IMR-90 (cell line): ENCODE measurements around the gene RAB3IL1. TPM values are rescaled to one million over a fixed set of nuclear protein-coding genes. Genes with fewer than 3 reads are reported as not detected.
A peak's percentile ranks its signal among the peaks of the same experiment; 100 is the strongest.

ENCODE experiments used
- ATAC-seq: fragments of 200-7000 bp; cut with Tn5 transposase; 2 replicates; pipeline ENCODE4 v1.9.1; 2020; ENCODE audit warnings: low read depth, mild to moderate bottlenecking, moderate library complexity
- BruUV-seq: library from RNA; stranded (reverse); fragments of 400-500 nt; replicated peaks from 2 replicates; lab custom pipeline; 2021; lab: Mats Ljungman, UMichigan
- CTCF ChIA-PET: fragments of 300-600 bp; formaldehyde crosslinking; extraction: SDS; loops from one replicate; lab custom pipeline; 2021; ENCODE audit warnings: antibody characterized with exemption; lab: Yijun Ruan, JAX
- POLR2A ChIA-PET: fragments of 300-600 bp; sonication (Branson Sonifier 250); formaldehyde crosslinking; loops from one replicate; lab custom pipeline; 2022; ENCODE audit warnings: antibody characterized with exemption; ENCODE audit not compliant: unreplicated experiment; lab: Charles Lee
- DNase-seq: peaks from one replicate; pipeline ENCODE4 v3.0.0; 2013
- H2AFZ ChIP-seq: replicated peaks from 2 replicates; pipeline ENCODE3; 2013; ENCODE audit warnings: low read length, mild to moderate bottlenecking; ENCODE audit not compliant: poor library complexity
- H2AK5ac ChIP-seq: 2 replicates; pipeline ENCODE4 v1.6.1; 2013; ENCODE audit warnings: low read depth, low read length, inconsistent platforms
- H2AK9ac ChIP-seq: replicated peaks from 2 replicates; pipeline ENCODE3; 2013; ENCODE audit warnings: mild to moderate bottlenecking, low read depth, low read length, moderate library complexity; ENCODE audit not compliant: poor library complexity
- H2BK120ac ChIP-seq: 2 replicates; pipeline ENCODE4 v1.6.1; 2013; ENCODE audit warnings: low read depth, low read length, inconsistent platforms
- H2BK15ac ChIP-seq: 3 replicates; pipeline ENCODE4 v1.6.1; 2013; ENCODE audit warnings: low read depth, low read length, inconsistent platforms
- H2BK20ac ChIP-seq: 2 replicates; pipeline ENCODE4 v1.6.1; 2013; ENCODE audit warnings: low read depth, mild to moderate bottlenecking, inconsistent platforms, low read length, moderate library complexity
- H2BK5ac ChIP-seq: 2 replicates; pipeline ENCODE4 v1.6.1; 2013; ENCODE audit warnings: mild to moderate bottlenecking, low read depth, low read length, inconsistent platforms; ENCODE audit not compliant: poor library complexity, severe bottlenecking
- H3K14ac ChIP-seq: replicated peaks from 2 replicates; pipeline ENCODE4 v1.6.1; 2013; ENCODE audit warnings: low read depth, low read length, inconsistent platforms
- H3K18ac ChIP-seq: 2 replicates; pipeline ENCODE4 v1.6.1; 2013; ENCODE audit warnings: low read depth, low read length, control low read depth
- H3K23ac ChIP-seq: 2 replicates; pipeline ENCODE4 v1.6.1; 2013; ENCODE audit warnings: low read depth, low read length, inconsistent platforms
- H3K27ac ChIP-seq: 2 replicates; pipeline ENCODE4 v1.5.1; 2013; ENCODE audit warnings: mild to moderate bottlenecking, control low read depth, low read length; ENCODE audit not compliant: insufficient read depth
- H3K27me3 ChIP-seq: 2 replicates; pipeline ENCODE4 v1.6.1; 2013; ENCODE audit warnings: low read length; ENCODE audit not compliant: control insufficient read depth, insufficient read depth
- H3K36me3 ChIP-seq: 2 replicates; pipeline ENCODE4 v1.6.1; 2013; ENCODE audit warnings: low read length, mixed read lengths; ENCODE audit not compliant: control insufficient read depth, insufficient read depth
- H3K4ac ChIP-seq: 2 replicates; pipeline ENCODE4 v1.6.1; 2013; ENCODE audit warnings: low read depth, low read length, inconsistent platforms
- H3K4me1 ChIP-seq: 2 replicates; pipeline ENCODE4 v1.6.1; 2013; ENCODE audit warnings: low read length, mixed read lengths; ENCODE audit not compliant: control insufficient read depth, insufficient read depth
- H3K4me2 ChIP-seq: 2 replicates; pipeline ENCODE4 v1.6.1; 2013; ENCODE audit warnings: low read depth, mild to moderate bottlenecking, control low read depth, low read length, moderate library complexity
- H3K4me3 ChIP-seq: 2 replicates; pipeline ENCODE4 v1.5.1; 2013; ENCODE audit warnings: low read depth, mild to moderate bottlenecking, control low read depth, low read length, moderate library complexity; ENCODE audit not compliant: insufficient read depth
- H3K56ac ChIP-seq: 2 replicates; pipeline ENCODE4 v1.6.1; 2013; ENCODE audit warnings: low read length, inconsistent platforms; ENCODE audit not compliant: insufficient read depth; ENCODE audit errors: extremely low read depth
- H3K79me1 ChIP-seq, 2 experiments: 2 replicates each; pipeline ENCODE4 v1.6.1; 2013; ENCODE audit warnings: low read length in 2 of 2, inconsistent platforms in 1 of 2, low read depth in 1 of 2
- H3K9ac ChIP-seq: 2 replicates; pipeline ENCODE4 v1.6.1; 2013; ENCODE audit warnings: low read depth, low read length, control low read depth
- H3K9me1 ChIP-seq: 2 replicates; pipeline ENCODE4 v1.6.1; 2013; ENCODE audit warnings: low read length, inconsistent platforms; ENCODE audit not compliant: insufficient read depth
- H3K9me3 ChIP-seq: 2 replicates; pipeline ENCODE4 v1.6.1; 2013; ENCODE audit warnings: low read length; ENCODE audit not compliant: control insufficient read depth, insufficient read depth
- H4K20me1 ChIP-seq: 2 replicates; pipeline ENCODE4 v1.6.1; 2013; ENCODE audit warnings: low read length, inconsistent platforms; ENCODE audit not compliant: insufficient read depth
- H4K5ac ChIP-seq: 2 replicates; pipeline ENCODE4 v1.6.1; 2013; ENCODE audit warnings: mild to moderate bottlenecking, low read depth, low read length, control low read depth
- H4K8ac ChIP-seq, 2 experiments: 2 replicates each; pipeline ENCODE4 v1.6.1; 2013; ENCODE audit warnings: low read depth in 2 of 2, low read length in 2 of 2, control low read depth in 1 of 2, inconsistent platforms in 1 of 2
- H4K91ac ChIP-seq: 2 replicates; pipeline ENCODE4 v1.6.1; 2013; ENCODE audit warnings: low read depth, low read length, inconsistent platforms; ENCODE audit not compliant: insufficient read depth
- CHD1 ChIP-seq: IDR thresholded peaks from 2 replicates; pipeline ENCODE4 v1.6.1; 2012; ENCODE audit warnings: low read depth, low read length, improper control_type of control experiment
- CTCF ChIP-seq: conservative IDR thresholded peaks from 2 replicates; pipeline ENCODE4 v1.5.1; 2012; ENCODE audit warnings: mild to moderate bottlenecking, low read depth, low read length, improper control_type of control experiment
- NFE2L2 ChIP-seq: fragments of 150-350 bp; IDR thresholded peaks from 2 replicates; pipeline ENCODE4 v1.6.1; 2016; ENCODE audit warnings: low read depth, mild to moderate bottlenecking, low read length
- WGBS, 2 experiments: methylation state at CpG; one replicate each; pipeline versions ENCODE4 v1.1.5 to v1.1.7; 2013; ENCODE audit warnings: missing lambda C conversion rate in 2 of 2; ENCODE audit not compliant: insufficient read length in 1 of 2; ENCODE audit errors: extremely low coverage in 2 of 2; 5-methylcytosine and 5-hydroxymethylcytosine counted together
- dilution Hi-C: fragments of 300-500 bp; cut with HindIII; formaldehyde crosslinking; loops from one replicate; pipeline ENCODE4 v1.14.3; 2018; ENCODE audit warnings: low sequenced_read_pairs; ENCODE audit not compliant: unreplicated experiment
- in situ Hi-C: fragments of 300-500 bp; cut with MboI; formaldehyde crosslinking; loops from 3 replicates; pipeline ENCODE4 v1.14.3; 2019; ENCODE audit warnings: low sequenced_read_pairs, inconsistent platforms, mixed read lengths
- intact Hi-C: fragments of 100-400 bp; cut with micrococcal nuclease; formaldehyde crosslinking; loops from 2 replicates; pipeline ENCODE4 v1.10.0; 2022
- polyA plus RNA-seq, 3 experiments: library from polyadenylated mRNA; depleted of rRNA; stranded (reverse); fragments of >200 nt; gene quantifications; 2 replicates each; pipeline ENCODE4 v1.2.3, GENCODE V29; 2012; ENCODE audit warnings: low replicate concordance in 1 of 3
- total RNA-seq: library from RNA; depleted of rRNA; stranded (reverse); fragments of >200 nt; gene quantifications from 2 replicates; pipeline ENCODE4 v1.2.3, GENCODE V29; 2012

RAB3IL1 gene
- total and polyA plus RNA-seq, 2 of the 4 experiments (the other 2 are of a cell fraction), result 0.72 to 1.9 TPM

GRCh38 chr11:61908730-61909316 lies 8.5 kb downstream of the RAB3IL1 start:
- Histone ChIP-seq H2AK5ac (no peak overlapping the region), H3K23ac (no peak overlapping the region; the same call in 1 of the 2 replicates), H2BK20ac (no peak overlapping the region), H3K27ac (no peak overlapping the region), H3K14ac (no peak overlapping the region), H3K4me2 (no peak overlapping the region), H3K36me3 (peaks cover 1% of the 10 kb centered on the region; the same call in 1 of the 2 replicates), H4K20me1 (peaks cover 3% of the 10 kb centered on the region; the same call in 1 of the 2 replicates), H2AK9ac (no peak overlapping the region), H3K56ac (no peak overlapping the region), H3K9ac (no peak overlapping the region), H3K4ac (no peak overlapping the region), H4K5ac (no peak overlapping the region), H3K4me3 (no peak overlapping the region), H4K91ac (no peak overlapping the region), H3K18ac (no peak overlapping the region), H3K9me1 (0 out of 2 replicates have a peak, but pooled peaks cover 4% of the 10 kb centered on the region), H4K8ac (no peak overlapping the region), H3K4me1 (no peaks in the 10 kb centered on the region), H2AFZ (peak overlapping the region; percentile 21), H2BK120ac (no peak overlapping the region), H3K27me3 (no peaks in the 10 kb centered on the region), H3K79me1 (no peaks in the 10 kb centered on the region), H3K9me3 (no peaks in the 10 kb centered on the region), H2BK5ac (no peak overlapping the region), H2BK15ac (no peak overlapping the region)
- DNase-seq (no peak), ATAC-seq (no peak)
- in situ Hi-C loops (no loop called here), intact Hi-C loops (no loop called here), dilution Hi-C loops (no loop called here)
- BruUV-seq, result no TSS peak
- CTCF ChIA-PET, result interaction anchor here (0.8 to 1.4 kb wide), 2 partner anchors 112 to 174 kb away, joined by 3 to 4 read pairs; no protein-coding TSS in a partner anchor
- TF ChIP-seq NFE2L2 (no peak), CTCF (no peak), CHD1 (no peak)
- POLR2A ChIA-PET, result no interaction called here
- no CpG with 5 or more reads among the region's 10 CpGs for WGBS, 2 experiments
